NB4 (cell line): ENCODE measurements around the gene PNLIPRP2.

Source experiments
- MYC ChIP-seq: IDR thresholded peaks from 2 replicates; pipeline ENCODE4 v1.6.1; 2011; ENCODE audit warnings: low read depth, low read length
- TF ChIP-seq, protein P1 (sequence below): IDR thresholded peaks from 2 replicates; pipeline ENCODE4 v1.6.1; 2011; ENCODE audit warnings: low read depth, low read length

DNA sequence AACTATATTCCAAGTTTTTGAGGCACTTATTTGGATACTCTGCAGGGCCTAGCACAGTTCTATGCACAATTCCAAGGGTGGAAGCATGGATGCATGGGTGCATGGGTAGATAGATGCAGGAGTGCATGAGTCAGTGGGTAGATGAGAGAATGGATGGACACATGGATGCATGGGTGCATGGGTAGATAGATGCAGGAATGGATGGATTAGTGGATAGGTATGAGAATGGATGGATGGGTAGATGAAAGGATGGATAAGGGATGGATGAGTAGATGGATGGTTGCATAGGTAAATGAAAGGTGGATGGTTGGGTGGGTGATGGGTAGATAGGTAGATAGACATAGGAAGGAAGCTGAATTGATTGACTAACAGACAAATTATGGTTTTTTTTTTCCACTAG is 15.6 kb downstream of the PNLIPRP2 start:
- TF ChIP-seq, protein P1, sequence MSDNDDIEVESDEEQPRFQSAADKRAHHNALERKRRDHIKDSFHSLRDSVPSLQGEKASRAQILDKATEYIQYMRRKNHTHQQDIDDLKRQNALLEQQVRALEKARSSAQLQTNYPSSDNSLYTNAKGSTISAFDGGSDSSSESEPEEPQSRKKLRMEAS, result no peak
- no peak for TF ChIP-seq MYC
